Measurements from ENCODE around the gene TTC17. TPM values are rescaled to one million over a fixed set of nuclear protein-coding genes. Genes with fewer than 3 reads are reported as not detected.
"Not testable (repeated sequence)": the region's sequence is repeated elsewhere in the genome, so short reads cannot be mapped to it uniquely, and the experiment has no call there.

Gene TTC17
- total RNA-seq, 4 donors from 2014 or later: 46.9 to 130 (median 78.1) TPM

DNA sequence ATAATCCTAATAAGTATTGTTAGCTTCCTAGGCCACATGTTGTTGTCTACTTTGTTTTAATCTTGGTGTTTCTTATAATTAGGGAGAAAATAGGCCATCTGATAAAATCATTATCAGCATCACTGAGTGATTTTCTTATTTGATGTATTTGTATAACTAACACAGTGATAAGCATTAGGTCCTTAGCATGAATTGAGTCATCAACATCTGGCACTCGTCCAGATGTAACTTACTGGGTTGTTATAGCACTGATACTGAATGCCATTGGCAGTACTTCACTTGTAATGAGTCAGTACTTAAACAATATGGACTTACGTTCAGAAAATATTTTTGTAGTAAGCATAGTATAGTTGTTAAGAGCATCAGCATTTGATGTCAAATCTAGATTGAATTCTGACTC, 30.7 kb upstream of the TTC17 start:
- Histone ChIP-seq H3K36me3 (peaks cover 23 to 99% of the 10 kb centered on the region in 2 donors), H3K9me3 (no peaks in the 10 kb centered on the region), H3K4me3 (no peak overlapping the region), H3K27me3 (no peaks in the 10 kb centered on the region), H3K4me1 (no peaks in the 10 kb centered on the region), H3K27ac (no peak overlapping the region)
- no peak for ATAC-seq
- 41% methylated on average over 2 of the region's 2 CpGs for WGBS, 2 donors (ENCODE audit: low coverage in 1 of 2)
- no peak for TF ChIP-seq POLR2A (IDR thresholded peaks at IDR 0.05)

- no peak for ATAC-seq
- no peaks in the 10 kb centered on the region for H3K9me3 ChIP-seq
- WGBS, 2 donors (ENCODE audit: low coverage in 1 of 2): 83 to 95% methylated on average over 1 to 2 of the region's 2 CpGs
- no peak overlapping the region for H3K27ac ChIP-seq
- no peaks in the 10 kb centered on the region for H3K27me3 ChIP-seq
- H3K4me1 ChIP-seq: no peaks in the 10 kb centered on the region
- peaks cover 18 to 99% of the 10 kb centered on the region in 2 donors for H3K36me3 ChIP-seq
- H3K4me3 ChIP-seq: no peak overlapping the region
- TF ChIP-seq POLR2A (IDR thresholded peaks at IDR 0.05) (no peak), POLR2AphosphoS5 (IDR thresholded peaks at IDR 0.05) (no peak), EP300 (IDR thresholded peaks at IDR 0.05) (no peak), CTCF (IDR thresholded peaks at IDR 0.05) (no peak)
Measured at GRCh38 chr11:43328482-43328881, 30.2 kb upstream of the TTC17 start.

DNA sequence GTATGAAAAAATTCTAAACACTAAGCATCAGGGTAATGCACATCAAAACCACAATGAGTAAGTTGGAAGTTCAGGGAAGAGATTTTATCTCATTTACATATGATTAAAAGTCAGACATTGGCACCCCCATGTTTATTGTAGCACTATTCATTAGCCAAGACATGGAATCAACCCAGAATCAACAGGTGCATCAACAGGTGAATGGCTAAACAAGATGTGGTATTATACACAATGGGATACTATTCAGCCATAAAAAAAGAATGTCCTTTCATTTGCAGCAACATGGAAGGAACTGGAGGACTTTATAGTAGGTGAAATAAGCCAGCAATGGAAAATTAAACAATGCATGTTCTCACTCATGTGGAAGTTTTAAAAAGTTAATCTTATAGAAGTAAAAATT, 17.6 kb upstream of the TTC17 start:
- no peaks in the 10 kb centered on the region for H3K9me3 ChIP-seq
- H3K27ac ChIP-seq: no peak overlapping the region
- TF ChIP-seq CTCF (IDR thresholded peaks at IDR 0.05): no peak
- TF ChIP-seq EP300 (IDR thresholded peaks at IDR 0.05): no peak
- H3K4me3 ChIP-seq: no peak overlapping the region
- no peak for ATAC-seq
- no peaks in the 10 kb centered on the region for H3K27me3 ChIP-seq
- no peaks in the 10 kb centered on the region for H3K4me1 ChIP-seq
- H3K36me3 ChIP-seq: peaks cover 14 to 64% of the 10 kb centered on the region in 2 donors

DNA sequence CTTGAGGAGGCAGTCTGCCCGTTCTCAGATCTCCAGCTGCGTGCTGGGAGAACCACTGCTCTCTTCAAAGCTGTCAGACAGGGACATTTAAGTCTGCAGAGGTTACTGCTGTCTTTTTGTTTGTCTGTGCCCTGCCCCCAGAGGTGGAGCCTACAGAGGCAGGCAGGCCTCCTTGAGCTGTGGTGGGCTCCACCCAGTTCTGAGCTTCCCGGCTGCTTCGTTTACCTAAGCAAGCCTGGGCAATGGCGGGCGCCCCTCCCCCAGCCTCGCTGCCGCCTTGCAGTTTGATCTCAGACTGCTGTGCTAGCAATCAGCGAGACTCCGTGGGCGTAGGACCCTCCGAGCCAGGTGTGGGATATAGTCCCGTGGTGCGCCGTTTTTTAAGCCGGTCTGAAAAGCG, 7.3 kb upstream of the TTC17 start:
- H3K27me3 ChIP-seq, H3K27ac ChIP-seq, H3K36me3 ChIP-seq, ATAC-seq, H3K9me3 ChIP-seq, H3K4me1 ChIP-seq, H3K4me3 ChIP-seq: not testable (repeated sequence)
- no CpG with 5 or more reads among the region's 17 CpGs for WGBS, 2 donors (ENCODE audit: low coverage in 1 of 2)

GRCh38 chr11:43354311-43354710, 4.4 kb upstream of the TTC17 start:
- WGBS, 2 donors (ENCODE audit: low coverage in 1 of 2): 74 to 89% methylated on average over 4 of the region's 4 CpGs
- no peak for TF ChIP-seq POLR2AphosphoS5 (IDR thresholded peaks at IDR 0.05)
- no peak for TF ChIP-seq EP300 (IDR thresholded peaks at IDR 0.05)
- TF ChIP-seq POLR2A (IDR thresholded peaks at IDR 0.05): no peak
- TF ChIP-seq CTCF (IDR thresholded peaks at IDR 0.05): no peak
- H3K4me1 ChIP-seq: peaks cover 0 to 8% (median 2%) of the 10 kb centered on the region in 3 donors

DNA sequence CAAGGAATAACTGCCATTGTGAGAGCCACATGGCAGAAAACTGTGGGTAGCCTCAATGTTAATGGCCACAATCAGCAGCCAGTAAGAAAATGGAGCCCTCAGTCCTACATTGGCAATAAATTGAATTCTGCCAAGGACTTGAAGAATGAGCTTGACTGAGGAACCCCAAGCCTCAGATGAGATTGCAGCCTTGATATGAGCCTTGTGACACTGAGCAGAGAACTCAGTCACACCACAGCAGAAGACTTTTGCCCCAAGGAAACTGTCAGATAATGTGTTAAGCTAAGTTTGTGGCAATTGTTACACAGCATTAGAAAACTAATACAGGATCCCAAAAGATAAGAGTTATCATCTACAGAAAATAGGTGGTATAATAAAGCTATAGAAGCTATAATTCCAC, 2.4 kb upstream of the TTC17 start:
- no peak for ATAC-seq

More at GRCh38 chr11:43354311-43354710, 4.4 kb upstream of the TTC17 start:
- no peak for ATAC-seq
- Histone ChIP-seq H3K27me3 (no peaks in the 10 kb centered on the region), H3K27ac (no peak overlapping the region), H3K36me3 (no peaks in the 10 kb centered on the region), H3K9me3 (no peaks in the 10 kb centered on the region), H3K4me3 (no peak overlapping the region)

More for the DNA sequence above, 2.4 kb upstream of the TTC17 start:
- no peaks in the 10 kb centered on the region for H3K9me3 ChIP-seq
- H3K27ac ChIP-seq: no peak overlapping the region
- no peak overlapping the region for H3K4me3 ChIP-seq
- TF ChIP-seq POLR2A (IDR thresholded peaks at IDR 0.05) (no peak), CTCF (IDR thresholded peaks at IDR 0.05) (no peak), POLR2AphosphoS5 (IDR thresholded peaks at IDR 0.05) (no peak), EP300 (IDR thresholded peaks at IDR 0.05) (no peak)
- H3K27me3 ChIP-seq: no peaks in the 10 kb centered on the region
- peaks cover 5 to 28% (median 13%) of the 10 kb centered on the region in 3 donors for H3K4me1 ChIP-seq
- H3K36me3 ChIP-seq: no peaks in the 10 kb centered on the region
